Kidney glomerular epithelial cell (primary cell): ENCODE results near the gene EIF4E3.

Experiments
- DNase-seq: peaks from one replicate; lab custom pipeline; 2025; lab: John Stamatoyannopoulos, UW

The EIF4E3 gene

GRCh38 chr3:71725271-71725991, at the start of gene EIF4E3:
EIF4E3 (minus strand) TSS chr3:71725402; CDS start chr3:71725367, 35 bp downstream.
- DNase-seq, result no peak

GRCh38 chr3:71771884-71772283, 46.7 kb upstream of the EIF4E3 start:
- DNase-seq, result no peak

GRCh38 chr3:71771126-71771525, 45.9 kb upstream of the EIF4E3 start:
- DNase-seq, result no peak

DNA sequence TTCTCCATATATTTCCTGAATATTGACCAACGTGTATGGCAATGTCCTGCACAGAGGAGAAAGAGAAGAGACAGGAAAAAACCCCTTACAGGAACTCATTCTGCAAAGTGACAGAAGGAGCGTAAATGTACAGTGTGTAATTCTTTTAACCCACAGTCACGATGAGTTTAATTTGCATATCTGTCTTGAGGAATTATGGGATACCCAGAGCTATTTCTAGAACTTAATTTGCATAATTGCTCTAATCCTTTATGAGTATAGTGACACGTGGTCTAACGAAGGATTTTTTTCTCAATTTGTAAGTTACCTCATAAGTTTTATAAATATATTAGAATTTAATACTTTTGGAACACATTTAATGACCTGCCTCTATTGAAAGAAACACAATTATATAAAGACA, 38.2 kb upstream of the EIF4E3 start:
- DNase-seq, result no peak

- DNase-seq, result no peak
These were observed 34.9 kb upstream of the EIF4E3 start for GRCh38 chr3:71760140-71760539.

GRCh38 chr3:71759401-71759800, 34.2 kb upstream of the EIF4E3 start:
- DNase-seq, result no peak

DNA sequence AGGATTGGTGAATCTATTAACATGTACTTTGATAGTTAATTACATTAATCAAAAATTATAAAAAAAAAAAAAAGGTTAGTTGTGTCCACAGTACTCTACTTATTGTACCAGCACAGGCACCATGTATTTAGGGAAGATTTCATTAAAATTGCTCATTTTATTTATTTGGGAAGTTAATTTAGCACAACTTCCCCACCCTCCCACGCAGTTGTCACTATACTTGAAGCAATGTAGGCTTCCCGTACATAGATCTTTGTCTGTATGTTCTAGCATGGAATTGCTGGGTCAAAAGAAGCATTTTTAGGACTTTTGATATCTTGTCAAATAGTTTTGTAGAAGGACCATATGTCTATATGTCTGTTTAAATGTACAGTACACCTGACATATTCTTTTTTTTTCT, 32.9 kb upstream of the EIF4E3 start:
- DNase-seq, result no peak

DNA sequence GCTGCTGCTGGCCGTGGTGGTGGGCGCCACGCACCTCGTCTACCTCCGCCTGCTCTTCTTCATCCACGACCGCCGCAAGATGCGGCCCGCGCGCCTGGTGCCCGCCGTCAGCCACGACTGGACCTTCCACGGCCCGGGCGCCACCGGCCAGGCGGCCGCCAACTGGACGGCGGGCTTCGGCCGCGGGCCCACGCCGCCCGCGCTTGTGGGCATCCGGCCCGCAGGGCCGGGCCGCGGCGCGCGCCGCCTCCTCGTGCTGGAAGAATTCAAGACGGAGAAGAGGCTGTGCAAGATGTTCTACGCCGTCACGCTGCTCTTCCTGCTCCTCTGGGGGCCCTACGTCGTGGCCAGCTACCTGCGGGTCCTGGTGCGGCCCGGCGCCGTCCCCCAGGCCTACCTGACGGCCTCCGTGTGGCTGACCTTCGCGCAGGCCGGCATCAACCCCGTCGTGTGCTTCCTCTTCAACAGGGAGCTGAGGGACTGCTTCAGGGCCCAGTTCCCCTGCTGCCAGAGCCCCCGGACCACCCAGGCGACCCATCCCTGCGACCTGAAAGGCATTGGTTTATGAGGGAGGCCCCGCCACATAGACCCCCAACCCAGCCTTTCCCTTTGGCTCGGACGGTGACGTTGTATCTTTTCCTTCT, 29.5 kb upstream of the EIF4E3 start:
- DNase-seq, result no peak

DNA sequence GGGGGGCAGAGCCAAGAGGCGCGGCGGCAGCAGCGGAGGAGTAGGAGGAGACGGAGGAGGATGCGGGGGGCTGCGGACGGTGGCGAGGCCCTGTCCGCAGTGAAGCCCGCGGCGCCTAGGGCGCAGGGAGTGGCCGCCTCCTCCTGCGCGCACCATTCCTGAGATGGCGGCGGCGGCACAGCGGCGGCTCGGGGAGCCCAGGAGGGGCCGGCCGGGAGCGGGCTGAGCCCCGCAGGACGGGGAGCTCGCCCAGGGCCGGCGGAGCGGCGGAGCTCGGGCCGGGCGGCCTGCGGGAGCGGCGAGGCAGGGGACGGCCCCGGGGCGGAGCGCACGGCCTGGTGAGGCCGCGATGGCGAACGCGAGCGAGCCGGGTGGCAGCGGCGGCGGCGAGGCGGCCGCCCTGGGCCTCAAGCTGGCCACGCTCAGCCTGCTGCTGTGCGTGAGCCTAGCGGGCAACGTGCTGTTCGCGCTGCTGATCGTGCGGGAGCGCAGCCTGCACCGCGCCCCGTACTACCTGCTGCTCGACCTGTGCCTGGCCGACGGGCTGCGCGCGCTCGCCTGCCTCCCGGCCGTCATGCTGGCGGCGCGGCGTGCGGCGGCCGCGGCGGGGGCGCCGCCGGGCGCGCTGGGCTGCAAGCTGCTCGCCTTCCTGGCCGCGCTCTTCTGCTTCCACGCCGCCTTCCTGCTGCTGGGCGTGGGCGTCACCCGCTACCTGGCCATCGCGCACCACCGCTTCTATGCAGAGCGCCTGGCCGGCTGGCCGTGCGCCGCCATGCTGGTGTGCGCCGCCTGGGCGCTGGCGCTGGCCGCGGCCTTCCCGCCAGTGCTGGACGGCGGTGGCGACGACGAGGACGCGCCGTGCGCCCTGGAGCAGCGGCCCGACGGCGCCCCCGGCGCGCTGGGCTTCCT, 28.8 kb upstream of the EIF4E3 start, which contains the start of gene GPR27:
TSS of gene GPR27 (plus strand) at position 155 of the 909 bp plus-strand sequence. CDS start at position 350, 195 bp downstream.
- DNase-seq, result no peak

- no peak for DNase-seq
These were observed 27.9 kb upstream of the EIF4E3 start for GRCh38 chr3:71752831-71753700.

GRCh38 chr3:71751602-71752001, 26.4 kb upstream of the EIF4E3 start:
- no peak for DNase-seq

GRCh38 chr3:71744738-71745137, 19.5 kb upstream of the EIF4E3 start:
- no peak for DNase-seq

GRCh38 chr3:71742621-71743020, 17.4 kb upstream of the EIF4E3 start:
- no peak for DNase-seq

DNA sequence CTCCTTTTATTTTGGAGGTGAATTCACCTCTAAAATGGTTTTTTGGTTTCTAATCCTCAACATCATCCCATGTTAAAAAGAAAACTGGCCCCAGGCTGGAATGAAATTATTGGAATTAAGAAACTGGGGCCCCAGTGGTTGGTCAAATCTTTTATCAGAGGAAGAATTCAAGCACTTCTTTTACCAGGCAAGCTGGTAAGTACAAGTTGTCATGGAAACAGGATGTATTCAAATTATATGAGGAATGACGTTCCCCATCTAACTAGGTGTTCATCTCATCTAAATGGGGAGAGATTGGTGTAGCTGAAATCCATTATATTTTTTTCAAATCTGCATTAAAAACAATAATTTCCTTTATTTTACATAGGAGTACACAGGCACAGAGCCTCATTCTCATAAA, 9.7 kb upstream of the EIF4E3 start:
- DNase-seq, result no peak

DNA sequence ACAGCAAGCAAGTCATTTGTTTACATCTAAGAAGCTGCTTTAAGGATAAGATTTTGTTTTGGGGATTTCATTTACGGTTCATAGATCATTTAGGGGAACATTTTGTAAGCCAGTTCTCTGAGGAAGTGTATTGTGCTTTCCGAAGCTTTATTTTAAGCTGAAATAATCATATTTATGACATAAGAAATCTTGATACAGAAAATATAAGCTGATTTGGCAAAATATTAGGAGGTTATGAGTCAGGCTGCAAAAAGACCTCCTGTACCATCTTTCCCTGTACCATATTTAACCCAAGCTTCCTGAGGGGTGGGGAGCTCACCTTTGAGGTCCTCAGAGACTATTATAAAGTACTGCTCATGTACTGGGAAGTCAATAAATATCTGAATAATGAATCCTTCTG, 8.1 kb upstream of the EIF4E3 start:
- DNase-seq, result no peak

DNA sequence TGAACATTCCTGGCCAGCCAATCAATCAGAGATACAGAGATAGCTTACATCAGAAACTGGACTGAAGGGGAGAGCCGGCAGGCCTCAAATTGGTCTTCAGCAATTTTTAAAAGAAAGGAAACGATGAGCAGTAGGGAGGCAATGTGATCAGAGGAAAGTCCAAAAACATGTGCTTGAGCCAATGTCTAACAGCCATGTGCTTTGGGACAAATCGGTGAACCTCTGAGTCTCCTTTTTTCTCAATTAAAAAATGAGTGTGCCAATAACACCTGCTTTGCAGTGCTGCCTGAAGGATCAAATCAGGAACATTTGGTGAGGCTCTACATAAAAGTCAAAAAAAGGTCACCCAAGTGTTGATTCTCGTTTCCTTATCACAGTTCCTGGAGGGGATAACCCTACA, 7.4 kb upstream of the EIF4E3 start:
- no peak for DNase-seq

GRCh38 chr3:71728632-71729342, 3.6 kb upstream of the EIF4E3 start:
- no peak for DNase-seq

- DNase-seq, result no peak
These were observed 944 bp upstream of the EIF4E3 start for GRCh38 chr3:71726146-71726545.

- DNase-seq, result no peak
These were observed 475 bp downstream of the EIF4E3 start for GRCh38 chr3:71724584-71725270.

DNA sequence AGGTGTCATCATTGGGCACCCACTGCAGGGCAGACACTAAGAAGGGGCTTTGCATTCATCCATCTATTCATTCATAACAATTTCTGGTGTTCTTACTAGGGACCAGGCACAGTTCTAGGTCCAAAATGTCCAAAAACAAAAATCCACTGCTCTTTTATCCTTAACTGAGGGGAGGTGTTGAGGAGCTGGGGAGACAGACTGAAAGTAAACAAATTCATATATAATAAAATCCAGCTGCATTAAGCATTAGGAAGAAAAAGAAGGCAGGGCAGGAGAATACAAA, 1.1 kb downstream of the EIF4E3 start:
- no peak for DNase-seq
